Measurements from ENCODE around the gene HNRNPUL2. TPM values are rescaled to one million over a fixed set of nuclear protein-coding genes. Genes with fewer than 3 reads are reported as not detected.

Gene HNRNPUL2
- total RNA-seq, 4 donors from 2014 or later, result 16.4 to 30.8 (median 21.5) TPM

DNA sequence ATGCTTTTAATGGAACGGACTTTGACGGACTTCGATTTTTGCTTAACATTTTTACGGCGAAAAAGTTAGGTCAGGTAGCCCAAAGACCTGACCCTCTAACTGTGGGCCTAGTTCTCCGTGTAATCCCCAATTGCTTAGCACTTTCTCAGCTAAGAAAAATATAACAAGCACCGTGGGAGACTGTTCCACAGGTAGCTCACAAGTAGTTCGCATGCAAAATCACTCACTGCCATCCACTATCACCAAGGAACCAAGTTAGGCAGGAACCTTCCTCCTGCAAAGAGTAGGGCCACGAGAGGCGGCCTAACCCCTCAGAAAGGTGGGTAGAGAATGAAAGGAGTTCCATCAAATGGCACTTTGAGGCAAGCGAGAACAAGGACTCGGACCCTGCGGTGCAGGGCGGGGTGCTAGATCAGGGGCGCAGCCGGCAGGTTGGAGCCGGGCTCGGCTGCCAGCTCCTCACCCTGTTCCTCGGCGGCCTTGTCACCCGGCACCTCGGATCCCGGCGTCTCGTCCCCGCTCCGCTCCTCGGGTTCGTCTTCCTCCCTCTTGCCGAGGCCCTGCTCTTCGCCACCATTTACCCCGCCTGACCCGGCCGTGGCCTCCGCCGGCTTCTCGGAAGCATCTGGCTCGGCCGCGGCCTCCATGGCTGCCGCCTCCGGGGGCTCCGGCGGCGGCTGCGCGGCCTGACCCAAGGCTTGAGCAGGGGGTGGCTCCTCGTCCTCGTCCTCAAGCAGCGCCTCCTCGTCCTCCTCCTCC, 922 bp downstream of the HNRNPUL2 start:
- H3K27ac ChIP-seq, result peak overlapping the region; percentile 78 to 95 (median 78)
- peaks cover 20 to 36% of the 10 kb centered on the region in 2 donors for H3K4me1 ChIP-seq
- peak in 1 of 2 donors; percentile 17 for DNase-seq
- no peaks in the 10 kb centered on the region for H3K27me3 ChIP-seq
- peak overlapping the region; percentile 60 to 96 (median 78) for H3K4me3 ChIP-seq (replicated peaks in 1 of 3)
- TF ChIP-seq CTCF (IDR thresholded peaks at IDR 0.05), result no peak
- no peak for TF ChIP-seq POLR2A (IDR thresholded peaks at IDR 0.05)
- intact Hi-C loops (cut with DNase I), result no loop called here
- peaks cover 23 to 26% of the 10 kb centered on the region in 2 donors for H3K36me3 ChIP-seq
- 0 to 1% methylated on average over 10 to 27 of the region's 51 CpGs for WGBS, 2 donors
- H3K9me3 ChIP-seq, result no peaks in the 10 kb centered on the region

DNA sequence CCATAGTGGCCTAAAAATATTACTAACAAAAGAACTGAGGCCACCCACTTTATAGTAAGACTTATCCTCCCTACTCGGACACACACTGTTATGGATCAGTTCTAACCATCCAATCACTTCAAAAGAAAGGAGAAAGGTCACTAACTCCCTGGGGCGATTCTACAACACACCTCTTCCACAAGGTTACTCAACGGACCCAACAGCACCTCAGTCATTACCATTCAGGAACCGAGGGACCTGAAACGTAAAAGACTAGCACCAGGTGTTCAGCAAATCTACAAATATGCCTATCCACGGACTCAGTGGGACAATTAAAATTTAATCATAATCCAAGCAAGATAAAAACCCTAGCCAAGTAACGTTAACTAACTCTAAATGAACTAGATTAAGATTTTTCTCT, 1.6 kb downstream of the HNRNPUL2 start:
- H3K27me3 ChIP-seq, result no peaks in the 10 kb centered on the region
- intact Hi-C loops (cut with DNase I), result no loop called here
- H3K9me3 ChIP-seq, result no peaks in the 10 kb centered on the region
- peaks cover 20 to 31% of the 10 kb centered on the region in 2 donors for H3K4me1 ChIP-seq
- 1 to 2% methylated on average over 7 of the region's 7 CpGs for WGBS, 2 donors
- H3K27ac ChIP-seq, result peak overlapping the region in 2 of 3 donors; percentile 78 to 95
- H3K4me3 ChIP-seq (replicated peaks in 1 of 3), result peak overlapping the region; percentile 3 to 96 (median 78)
- no peak for DNase-seq
- TF ChIP-seq CTCF (IDR thresholded peaks at IDR 0.05) (no peak), POLR2A (IDR thresholded peaks at IDR 0.05) (no peak)
- peaks cover 30 to 32% of the 10 kb centered on the region in 2 donors for H3K36me3 ChIP-seq

GRCh38 chr11:62724171-62724570, 3.1 kb downstream of the HNRNPUL2 start:
- no peak for DNase-seq
- Histone ChIP-seq H3K9me3 (no peaks in the 10 kb centered on the region), H3K4me3 (replicated peaks in 1 of 3) (no peak overlapping the region), H3K27ac (no peak overlapping the region), H3K27me3 (no peaks in the 10 kb centered on the region), H3K4me1 (peaks cover 13 to 19% of the 10 kb centered on the region in 2 donors), H3K36me3 (peaks cover 45 to 46% of the 10 kb centered on the region in 2 donors)
- intact Hi-C loops (cut with DNase I), result no loop called here
- no peak for TF ChIP-seq POLR2A (IDR thresholded peaks at IDR 0.05)
- no peak for TF ChIP-seq CTCF (IDR thresholded peaks at IDR 0.05)
- WGBS, 2 donors, result 52 to 53% methylated on average over 8 of the region's 8 CpGs

DNA sequence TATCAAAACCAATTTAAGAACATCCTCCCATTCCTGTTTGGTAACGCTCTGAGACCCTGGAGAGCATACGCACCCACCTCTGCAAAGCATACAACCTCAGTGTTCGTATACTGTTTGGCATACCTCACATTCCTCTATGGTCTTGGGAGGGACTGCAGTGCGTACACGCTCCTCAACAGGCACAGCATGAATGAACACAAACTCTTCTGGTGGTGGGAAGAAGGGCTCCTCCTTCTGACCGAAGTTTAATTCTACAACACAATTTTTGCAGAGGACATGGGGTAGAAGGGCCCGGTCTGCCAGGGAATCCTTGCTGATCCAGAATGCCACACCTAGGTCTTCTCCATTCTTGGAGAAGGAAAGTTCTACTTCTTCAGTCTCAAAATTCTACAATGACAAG, 5.3 kb downstream of the HNRNPUL2 start:
- H3K4me3 ChIP-seq (replicated peaks in 1 of 3), result no peak overlapping the region
- DNase-seq, result no peak
- H3K27ac ChIP-seq, result no peak overlapping the region
- H3K36me3 ChIP-seq, result peaks cover 66 to 68% of the 10 kb centered on the region in 2 donors
- H3K27me3 ChIP-seq, result no peaks in the 10 kb centered on the region
- WGBS, 2 donors, result 67 to 69% methylated on average over 7 of the region's 7 CpGs
- peaks cover 13 to 19% of the 10 kb centered on the region in 2 donors for H3K4me1 ChIP-seq
- no peak for TF ChIP-seq CTCF (IDR thresholded peaks at IDR 0.05)
- no peak for TF ChIP-seq POLR2A (IDR thresholded peaks at IDR 0.05)
- no peaks in the 10 kb centered on the region for H3K9me3 ChIP-seq
- intact Hi-C loops (cut with DNase I), result no loop called here

GRCh38 chr11:62719302-62719978, 7.8 kb downstream of the HNRNPUL2 start:
- DNase-seq, result no peak
- no peak for TF ChIP-seq CTCF (IDR thresholded peaks at IDR 0.05)
- TF ChIP-seq POLR2A (IDR thresholded peaks at IDR 0.05), result no peak
- WGBS, 2 donors, result 76 to 82% methylated on average over 2 of the region's 2 CpGs
- Histone ChIP-seq H3K36me3 (peaks cover 92% of the 10 kb centered on the region in 2 donors), H3K9me3 (no peaks in the 10 kb centered on the region), H3K4me3 (replicated peaks in 1 of 3) (no peak overlapping the region), H3K27ac (no peak overlapping the region), H3K4me1 (peaks cover under 1 to 8% of the 10 kb centered on the region in 2 donors), H3K27me3 (no peaks in the 10 kb centered on the region)
- intact Hi-C loops (cut with DNase I), result no loop called here

Data from thyroid gland (tissue), 4 donors.